ENCODE measurements around the gene ADAM33.
A peak's percentile ranks its signal among the peaks of the same experiment; 100 is the strongest.

ADAM33 gene

DNA sequence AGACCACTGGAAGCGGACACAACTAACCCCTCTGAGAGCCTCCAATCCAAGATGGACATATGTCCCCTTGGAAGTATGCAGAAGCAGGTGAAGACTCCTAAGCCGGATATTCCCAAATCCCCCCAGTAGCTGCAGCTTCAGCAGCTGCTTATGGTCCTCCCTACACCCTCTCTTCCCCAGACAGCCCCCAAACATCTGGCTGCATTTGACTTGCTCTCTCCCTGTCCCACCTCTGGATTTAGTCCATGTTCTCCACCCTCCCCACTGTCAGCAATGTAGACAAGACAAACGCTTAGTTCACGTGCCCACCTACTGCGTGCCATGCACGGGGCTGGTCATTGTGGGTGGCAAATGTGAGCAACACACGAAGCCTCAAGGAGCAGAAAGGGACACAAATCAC, 4.6 kb upstream of the ADAM33 start:
- DNase-seq, result no peak

DNA sequence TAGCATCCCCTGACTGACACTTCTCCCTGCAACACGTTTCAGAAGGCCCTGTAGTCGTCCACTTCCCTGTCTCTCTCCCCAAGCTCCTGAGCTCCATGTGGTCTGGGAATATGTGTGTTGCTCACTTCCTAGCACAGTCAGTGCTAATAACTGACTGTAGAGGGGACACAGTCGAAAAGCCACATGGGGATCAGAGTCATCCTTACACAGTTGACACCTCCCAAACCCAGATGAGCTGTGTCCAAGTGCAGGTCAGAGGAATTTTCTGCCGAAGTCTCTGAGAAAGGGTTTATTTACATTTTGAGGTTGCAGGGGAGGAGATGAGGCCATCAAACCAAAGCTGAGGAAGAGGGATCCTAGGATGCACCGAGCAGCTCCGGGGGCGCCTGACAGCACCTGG, 3.5 kb upstream of the ADAM33 start:
- no peak for DNase-seq

DNA sequence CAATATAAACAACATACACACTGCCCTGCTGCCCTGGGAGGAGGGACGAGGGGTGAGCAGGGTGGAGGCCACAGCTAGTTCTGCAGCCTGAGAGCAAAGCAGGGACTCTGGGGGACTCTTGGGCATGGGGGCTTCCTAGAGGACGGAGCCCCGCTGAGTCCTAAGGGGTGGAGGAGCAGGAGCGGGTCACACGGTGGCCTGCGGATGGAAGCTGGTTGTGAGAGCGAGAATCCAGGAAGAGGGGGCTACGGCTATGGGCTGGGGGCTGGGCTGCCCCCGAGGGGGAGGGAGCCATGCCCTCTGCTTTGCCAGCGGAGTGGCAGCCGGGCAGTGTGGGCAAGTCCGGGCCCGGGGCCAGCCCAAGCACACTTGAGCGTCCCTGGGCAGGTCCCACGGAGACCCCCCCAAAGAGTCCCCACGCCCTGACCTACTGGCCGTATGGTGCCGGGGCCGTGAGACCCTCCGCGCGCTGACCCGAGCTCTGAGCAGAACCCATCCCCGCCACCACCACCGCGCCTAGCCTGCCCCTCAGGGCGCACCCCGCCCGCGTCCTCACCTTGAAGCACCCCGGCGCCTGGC, 369 bp downstream of the ADAM33 start:
- DNase-seq, result no peak

DNA sequence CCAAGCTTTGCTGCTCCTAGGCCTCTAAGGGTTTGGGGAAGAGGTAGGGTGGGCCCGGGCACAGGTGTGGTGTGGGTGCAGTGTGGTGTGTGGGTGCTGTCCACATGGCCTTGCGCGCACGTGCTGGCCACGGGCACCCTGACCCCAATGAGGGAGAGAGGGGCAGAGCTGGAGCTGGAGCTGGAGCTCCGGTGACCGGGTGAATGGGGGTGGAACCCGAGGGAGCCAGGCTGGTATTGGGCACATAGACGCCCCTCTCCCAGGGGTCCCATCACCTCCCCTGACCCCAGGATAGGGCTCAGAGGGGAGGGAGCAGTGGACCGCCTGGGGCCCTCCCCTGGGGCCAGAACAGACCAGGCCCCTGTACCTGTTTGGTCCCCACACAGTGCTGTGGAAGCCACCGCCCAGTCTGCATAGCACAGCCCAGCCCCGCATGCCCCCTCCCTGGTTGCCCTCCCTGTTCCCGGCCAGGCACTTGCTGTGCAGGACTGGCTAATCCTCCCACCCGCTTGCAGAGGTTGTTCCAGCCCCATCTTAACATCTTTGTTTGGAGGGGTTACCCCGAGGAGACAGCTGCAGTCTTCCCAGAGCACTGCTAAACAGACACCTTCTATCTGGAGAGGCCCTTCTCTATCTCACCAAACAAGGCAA, 984 bp downstream of the ADAM33 start:
- no peak for DNase-seq

DNA sequence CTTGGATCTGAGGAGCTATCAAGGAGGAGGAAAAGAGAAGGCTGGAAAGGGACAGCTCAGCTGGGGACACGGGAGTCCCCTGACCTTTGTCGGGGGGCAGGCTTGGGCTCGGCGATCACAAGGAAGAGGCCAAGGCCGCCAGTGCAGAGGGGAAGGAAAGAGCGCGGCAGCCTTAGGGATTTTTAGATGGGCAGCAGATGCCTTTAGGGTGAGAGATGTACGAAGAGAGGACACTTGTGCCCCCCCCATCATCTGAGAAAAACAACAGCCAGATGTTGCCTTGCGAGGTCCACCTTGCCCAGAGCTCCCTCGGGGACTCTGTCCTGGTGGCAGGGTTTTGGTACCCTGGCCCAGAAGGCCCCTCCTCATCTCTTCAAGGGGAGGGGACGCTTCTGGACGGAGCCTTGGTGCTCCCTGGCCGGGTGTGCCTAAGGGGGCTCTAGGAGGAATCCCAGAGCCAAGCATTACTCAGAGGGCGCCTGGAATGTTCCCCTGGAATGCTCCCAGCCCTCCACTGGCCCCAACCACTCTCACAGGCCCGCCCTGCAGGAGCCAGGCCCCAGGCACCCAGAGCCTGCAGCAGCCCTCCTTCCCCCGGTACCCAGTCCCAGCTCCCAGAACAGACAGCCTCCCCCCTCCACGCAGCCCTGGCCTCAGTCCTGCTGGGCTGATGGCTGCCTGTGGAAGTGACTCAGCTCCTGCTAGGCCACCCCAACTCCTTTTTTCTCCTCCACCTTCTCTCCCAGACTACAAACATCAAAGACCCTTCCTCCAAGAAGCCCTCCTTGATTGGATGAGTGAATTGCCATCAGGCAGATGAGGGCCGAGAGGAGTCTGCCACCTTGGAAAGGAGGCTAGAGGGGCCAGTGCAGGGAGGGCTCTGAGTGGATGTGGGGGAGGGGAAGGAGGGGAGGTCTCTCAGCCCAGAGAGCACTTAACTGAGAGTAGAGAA, 1.8 kb downstream of the ADAM33 start:
- peak; percentile 79 for DNase-seq

DNA sequence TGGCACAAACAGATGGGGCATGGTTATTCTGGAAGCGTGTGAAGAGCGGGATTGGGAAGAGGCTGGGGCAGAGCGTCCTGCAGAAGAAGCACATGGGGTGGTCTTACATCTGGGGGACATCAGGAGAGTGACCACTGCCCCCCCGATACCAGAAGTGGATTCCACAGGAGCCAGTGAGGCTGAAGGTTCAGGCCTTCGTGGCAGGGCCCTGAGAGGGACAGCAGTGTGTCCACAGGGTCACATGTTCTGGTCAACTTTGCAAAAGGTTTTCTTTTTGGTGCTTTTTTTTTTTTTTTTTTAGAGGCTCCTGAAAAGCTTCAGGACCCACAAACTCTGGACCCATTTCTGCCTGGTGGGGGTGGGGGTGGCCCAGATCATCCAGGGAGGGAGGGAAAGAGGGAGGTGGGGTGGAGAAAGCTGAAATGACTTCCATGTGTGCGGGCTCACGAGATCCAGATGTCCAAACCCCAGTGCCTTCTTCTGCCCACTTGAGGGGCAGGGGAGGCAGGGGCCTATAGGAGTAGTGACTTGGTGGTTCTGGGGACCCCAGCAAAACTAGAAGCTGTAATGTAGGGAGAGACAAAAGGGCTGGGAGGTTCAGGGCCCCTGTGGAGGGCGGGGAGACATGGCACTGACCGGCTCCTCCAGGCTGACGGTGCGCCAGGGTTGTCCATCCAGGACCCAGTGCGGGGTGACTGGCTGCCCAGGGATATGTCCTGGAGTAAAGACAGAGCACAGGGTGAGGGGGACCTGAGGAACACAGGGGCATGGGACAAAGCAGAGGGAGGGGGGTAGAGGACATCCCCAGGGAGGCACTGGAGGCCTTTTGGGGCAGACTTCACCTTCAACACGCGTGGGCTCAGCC, 2.7 kb downstream of the ADAM33 start:
- DNase-seq, result peak; percentile 30

DNA sequence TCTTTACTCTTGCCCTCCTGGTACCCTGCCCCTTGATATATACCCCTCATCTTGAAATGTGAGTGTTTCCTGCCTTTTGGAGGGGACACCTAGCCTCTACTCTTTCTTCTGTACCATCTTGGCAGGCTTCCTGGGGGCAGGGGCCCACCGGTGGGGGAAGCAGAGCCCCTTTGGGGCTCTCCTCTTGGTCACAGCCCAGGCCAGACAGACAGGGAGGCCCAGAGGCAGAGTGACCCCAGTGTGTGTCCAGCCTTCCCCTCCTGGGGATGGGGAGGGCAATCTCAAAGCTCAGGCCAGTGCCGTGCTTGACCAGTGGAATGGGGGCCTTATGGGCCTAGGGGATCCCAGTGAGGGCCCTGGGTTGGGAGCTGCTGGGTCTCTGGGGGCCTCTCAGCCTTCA, 3.6 kb downstream of the ADAM33 start:
- DNase-seq, result no peak

DNA sequence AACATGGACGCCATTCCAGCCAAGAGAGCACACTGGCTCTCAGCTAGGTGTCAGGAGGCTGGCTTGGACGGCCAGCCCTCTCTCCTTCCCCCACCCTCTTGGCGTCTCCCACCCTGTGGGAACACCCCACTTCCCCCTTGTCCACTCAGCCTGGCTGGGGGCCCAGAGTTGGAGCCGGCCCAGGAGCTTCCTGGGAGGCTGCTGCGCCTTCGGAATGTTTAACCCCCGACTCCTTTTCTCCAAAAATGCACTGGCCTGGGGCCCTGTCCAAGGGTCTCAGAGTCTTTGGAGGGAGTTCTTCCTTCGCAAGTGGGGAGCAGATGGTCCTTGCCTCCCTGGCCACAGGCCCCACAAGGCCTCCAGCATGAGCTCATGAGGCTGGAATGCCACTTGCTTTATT, 4.1 kb downstream of the ADAM33 start:
- peak; percentile 23 for DNase-seq

DNA sequence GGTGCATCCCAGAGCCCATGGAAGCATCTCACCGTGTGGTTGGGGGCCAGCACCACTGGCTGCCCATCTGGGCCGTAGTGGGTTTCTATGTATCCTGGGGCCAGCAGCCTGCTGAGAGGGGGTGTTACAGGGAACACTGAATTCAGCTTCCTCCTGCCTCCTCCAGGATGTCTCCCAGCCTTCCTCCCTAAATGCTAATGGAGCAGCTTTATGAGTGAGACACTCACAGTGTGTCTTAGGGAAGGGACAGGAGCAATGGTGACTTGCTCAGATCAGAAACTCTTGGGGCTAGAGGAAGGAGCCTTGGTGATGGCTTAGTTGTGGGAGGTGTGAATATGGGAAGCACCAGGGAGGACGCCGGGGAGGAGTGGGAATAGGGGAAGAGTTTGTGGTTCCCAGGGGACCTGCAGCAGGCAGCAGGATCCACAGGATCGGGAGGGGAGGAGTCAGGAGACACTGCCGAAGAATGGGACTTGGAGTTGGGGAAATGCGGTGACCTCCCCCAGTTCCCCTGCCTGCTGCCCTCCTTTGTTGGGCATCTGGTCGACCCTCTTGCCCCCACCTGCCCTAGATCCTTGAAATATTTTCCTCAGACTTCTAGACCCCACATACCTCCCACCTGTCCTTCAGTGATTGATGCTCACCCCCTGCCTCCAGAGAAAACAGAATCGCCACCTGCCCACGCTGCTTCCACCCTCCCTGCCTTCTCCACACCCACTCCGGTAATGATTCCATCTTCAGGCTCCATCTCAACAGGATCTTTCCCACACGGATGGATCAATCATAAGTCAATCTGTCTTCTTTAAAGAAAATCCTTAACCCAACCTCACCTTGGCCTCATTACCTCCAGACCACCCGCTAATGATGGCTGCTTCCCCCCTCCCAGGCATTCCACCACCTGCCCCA, 6.6 kb downstream of the ADAM33 start:
- no peak for DNase-seq

DNA sequence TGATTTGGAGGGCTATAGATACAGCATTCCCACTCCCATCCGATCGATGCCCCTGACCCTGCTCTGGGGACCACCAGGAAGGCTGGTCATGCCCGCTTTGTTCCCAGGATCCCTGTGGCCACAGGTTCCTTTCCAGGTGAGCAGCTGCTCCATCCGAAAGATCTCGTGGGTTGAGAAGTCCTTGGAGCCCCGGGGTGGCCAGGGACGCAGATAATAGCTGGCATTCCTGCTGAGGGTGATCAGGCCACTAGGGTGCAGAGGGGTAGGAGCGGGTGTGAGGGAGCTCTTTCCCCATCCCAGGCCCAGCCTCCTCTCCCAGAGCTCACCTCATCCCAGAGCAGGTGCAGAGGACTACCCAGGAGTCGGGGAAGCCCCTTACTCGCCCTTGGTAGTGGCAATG, 7.4 kb downstream of the ADAM33 start:
- no peak for DNase-seq

DNA sequence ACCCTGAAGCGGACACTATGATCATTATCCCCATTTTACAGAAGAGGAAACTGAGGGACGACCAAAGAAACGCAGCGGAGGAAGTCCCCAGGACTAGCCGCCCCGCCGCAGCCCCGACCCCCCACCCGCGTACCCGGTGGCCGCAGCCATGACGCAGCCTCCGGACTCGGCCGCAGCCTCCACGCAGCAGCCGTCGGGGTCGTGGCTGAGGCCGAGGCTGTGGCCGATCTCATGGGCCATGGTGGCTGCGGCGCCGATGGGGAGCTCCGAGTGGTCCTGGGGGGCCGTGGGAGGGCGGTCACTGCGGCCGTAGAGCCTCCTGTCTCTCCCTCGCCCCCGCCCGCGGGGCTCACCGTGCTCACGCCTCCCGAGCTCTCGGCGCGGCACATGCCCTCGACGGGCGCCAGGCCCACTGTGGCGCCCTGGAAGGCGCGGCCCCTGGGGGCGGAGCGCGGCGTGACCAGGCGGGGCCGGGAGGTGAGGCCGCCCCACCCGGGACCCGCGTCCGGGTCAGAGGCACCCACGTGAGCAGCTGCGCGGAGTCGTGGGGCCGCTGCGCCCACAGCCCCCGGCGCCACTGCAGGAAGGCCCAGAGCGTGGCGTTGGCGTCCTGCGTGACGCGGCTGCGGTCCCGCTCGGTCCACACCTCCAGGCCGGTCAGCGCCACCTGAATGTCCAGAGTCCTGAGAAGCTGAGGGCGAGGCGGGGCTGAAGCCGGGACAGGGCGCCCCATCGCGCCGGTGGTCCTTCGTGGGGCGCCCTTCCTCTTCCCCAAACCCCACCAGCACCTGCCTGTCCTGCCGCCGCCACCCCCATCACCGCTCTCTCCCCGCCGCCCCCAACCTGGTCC, 8.4 kb downstream of the ADAM33 start:
- DNase-seq, result no peak

DNA sequence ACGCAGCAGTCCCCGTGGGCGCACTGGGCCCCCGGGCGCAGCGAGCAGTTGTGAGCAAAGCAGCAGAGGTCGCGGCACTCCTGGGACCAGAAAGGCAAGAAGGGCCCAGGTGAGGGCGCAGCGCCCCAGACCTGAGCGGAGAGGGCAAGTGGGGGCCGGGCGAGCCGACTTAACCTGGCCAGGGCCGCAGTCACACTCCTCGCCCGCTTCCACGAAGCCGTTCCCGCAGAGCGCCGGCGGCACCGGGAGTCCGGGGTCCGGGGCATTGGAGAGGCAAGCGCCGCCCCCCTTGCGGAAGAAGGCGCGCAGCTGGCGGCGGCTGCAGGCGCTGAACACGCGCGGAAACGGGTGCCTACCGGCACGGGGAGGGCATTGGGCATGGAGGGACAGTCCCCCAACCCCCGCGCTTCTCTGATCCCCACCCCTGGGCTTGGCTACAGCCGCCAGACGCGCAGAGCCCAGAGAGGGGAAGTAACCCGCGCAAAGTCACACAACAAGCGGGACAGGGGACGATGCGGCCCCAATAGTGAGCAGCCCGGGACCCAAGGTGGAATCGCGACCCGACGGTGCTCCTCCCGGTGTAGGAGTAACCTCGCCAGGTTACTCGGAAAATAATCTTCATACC, 9.2 kb downstream of the ADAM33 start:
- no peak for DNase-seq

DNA sequence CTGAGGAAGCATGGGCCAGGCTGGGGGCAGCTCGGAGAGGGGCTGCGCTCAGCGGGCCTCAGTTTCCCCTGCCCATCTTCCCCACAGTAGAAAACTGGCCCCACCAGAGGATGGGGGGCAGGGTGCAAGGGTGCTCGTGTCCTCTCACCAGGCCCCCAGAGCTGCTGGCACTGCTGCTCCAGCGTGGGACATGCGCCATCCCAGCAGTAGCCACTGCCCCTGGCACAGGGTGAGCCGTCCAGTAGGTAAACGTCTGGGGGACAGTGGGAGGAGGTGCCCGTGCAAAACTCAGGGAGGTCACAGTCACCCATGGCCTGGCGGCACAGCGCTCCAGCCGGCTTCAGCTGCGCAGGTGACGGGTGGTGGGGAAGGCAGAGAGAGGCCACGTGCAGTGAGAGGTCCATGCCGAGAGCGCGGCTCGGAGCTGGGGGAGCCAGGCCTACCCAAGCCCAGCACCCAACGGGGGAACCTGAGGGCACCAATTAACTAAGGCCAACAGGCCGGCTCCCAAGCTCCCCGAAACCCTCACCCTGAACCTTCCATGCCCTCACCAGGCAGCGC, 9.7 kb downstream of the ADAM33 start:
- no peak for DNase-seq

DNA sequence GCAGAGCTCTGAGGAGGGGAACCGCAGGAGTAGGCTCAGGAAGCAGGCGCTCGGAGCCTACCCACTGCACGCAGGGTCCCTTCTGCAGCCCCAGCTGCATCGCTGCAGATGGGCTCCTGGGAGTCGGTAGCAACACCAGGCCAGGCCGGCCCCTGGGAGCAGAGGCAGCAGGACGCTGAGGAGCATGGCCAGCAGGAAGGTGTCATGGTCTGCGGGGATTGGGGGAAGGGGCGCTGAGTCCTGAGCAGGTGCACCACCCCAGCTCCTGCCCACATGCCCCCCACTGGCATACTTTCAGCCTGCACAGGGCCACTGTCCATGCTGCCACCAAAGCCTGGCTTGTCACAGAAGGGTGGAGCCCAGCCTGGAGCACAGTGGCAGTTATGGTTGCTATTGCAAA, 10.9 kb downstream of the ADAM33 start:
- no peak for DNase-seq

DNA sequence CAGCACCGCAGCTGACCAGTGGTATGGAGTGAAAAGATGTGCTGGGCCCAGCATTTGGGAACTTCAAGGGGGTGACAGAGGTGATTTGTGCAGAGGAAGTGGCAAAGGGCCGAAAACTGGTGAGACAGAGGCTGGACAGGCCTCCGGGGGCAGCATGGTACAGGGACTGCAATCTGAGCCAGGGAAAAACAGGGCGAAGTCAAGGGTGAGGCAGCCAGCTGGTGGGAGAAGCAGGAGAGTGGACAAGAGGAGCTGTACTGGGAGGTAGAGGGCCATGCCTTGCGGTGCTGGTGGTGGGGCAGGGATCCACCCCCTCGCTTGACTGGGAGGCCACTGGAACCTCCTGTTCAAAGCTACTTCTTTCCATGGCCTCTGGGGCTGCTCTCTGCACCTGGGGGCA, 11.3 kb downstream of the ADAM33 start:
- peak; percentile 24 for DNase-seq

DNA sequence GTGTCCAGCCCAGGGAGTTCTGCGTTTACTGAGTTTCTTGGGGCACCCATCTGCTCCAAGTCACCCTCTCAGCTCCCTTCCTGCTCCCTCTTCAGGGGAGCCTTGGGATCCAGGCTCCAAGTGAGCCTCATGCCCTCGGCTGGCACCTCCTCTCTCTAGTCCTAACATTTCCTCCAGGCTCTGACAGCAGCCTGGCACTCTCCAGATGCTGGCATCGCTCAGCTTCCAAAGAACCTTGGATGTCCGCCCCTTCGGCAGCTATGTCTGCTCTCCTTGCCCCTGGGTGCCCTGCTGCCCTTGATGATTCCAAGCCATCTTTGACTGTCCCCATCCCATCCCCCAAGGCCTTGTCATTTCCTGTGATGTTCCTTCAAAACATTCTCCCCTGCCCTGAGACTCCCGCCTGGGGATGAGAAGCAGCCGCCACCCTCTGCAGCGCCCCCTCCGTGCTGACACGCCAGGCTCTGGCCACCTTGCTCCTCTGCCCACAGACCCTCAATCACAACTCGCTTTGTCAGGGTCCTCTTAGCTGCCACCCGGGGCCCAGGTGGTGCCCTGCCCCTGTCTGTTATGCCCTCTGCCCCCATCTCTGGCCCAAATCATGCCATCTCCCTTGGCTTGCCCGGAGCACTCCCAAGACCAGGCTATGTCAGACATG, 12.0 kb downstream of the ADAM33 start:
- DNase-seq, result no peak

DNA sequence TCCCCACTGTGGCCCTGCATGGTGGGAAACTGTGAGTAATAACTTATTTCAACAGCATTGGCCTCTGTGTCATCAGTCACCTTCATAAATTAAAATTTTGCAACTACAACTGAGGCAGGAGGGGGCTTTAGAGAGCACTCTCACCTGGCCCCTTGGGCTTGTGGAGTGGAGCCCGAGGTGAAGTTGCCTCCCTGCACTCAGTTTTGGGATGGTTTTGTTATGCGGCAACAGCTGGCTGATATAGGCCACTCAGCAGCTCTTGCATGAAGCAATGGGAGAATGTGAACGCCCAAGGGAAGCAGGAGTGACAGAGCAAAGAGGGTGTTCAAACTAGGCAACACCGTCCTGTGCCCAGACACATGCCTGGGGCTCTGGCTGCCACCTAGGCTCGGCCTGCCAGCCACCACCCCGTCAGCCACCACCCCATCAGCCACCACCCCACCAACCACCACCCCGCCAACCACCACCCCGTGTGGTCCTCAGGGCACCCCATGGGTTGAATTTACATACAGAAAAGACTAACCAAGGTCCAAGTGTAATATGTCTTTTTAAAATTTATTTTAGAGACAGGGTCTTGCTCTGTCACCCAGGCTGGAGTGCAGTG, 14.3 kb downstream of the ADAM33 start:
- no peak for DNase-seq

DNA sequence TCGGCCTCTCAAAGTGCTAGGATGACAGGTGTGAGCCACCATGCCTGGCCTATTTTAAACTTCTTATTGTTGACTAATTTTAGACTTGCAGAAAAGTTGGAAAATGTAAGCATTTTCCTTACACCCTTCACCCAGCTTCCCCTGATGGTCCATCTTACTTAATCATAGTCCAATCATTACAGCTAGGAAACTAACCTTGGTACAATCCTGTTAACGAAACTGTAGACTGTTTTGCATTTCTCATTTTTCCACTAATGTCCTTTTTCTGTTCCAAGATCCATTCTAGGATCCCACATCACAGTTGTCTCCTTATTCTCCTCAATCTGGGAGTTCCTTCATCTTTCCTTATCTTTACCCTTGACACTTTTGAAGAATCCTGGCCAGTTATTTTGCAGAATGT, 18.0 kb downstream of the ADAM33 start:
- no peak for DNase-seq

DNA sequence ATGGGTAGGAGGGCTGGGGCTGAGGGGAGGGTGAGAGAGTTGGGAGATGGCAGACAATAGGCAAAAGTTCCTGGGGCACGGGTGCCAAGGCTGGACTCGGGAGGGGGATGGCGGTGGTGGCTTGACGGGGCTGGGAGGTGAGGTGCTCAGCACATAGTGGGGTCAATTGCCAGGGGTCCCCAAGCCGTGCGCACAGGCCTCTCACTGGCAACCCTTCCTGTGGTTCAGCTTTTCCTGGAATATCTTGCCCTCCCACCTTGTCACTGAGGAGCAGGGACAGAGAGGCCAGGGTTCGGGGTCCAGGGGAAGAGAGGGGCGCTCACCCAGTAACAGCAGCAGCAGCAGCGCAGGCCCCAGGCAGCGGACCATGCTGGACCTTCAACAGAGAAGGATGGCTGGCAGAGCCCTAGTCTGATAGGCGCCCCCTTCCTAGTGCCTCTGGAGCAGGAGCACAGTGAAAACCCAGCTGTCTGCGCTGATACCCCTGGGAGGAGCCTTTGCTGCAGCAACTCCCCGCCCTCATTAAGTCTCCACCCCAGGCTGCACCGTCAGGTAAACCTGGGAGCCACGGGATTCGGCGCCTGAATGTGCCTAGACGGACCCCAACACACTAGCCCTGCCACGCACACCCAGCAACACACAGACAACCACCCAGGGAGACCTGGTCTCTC, 18.6 kb downstream of the ADAM33 start, which contains the start of gene GFRA4:
TSS of gene GFRA4 (minus strand) at position 369 of the 671 bp plus-strand sequence. CDS start at position 369, 0 bp downstream.
- no peak for DNase-seq
